Activated CD8-positive, alpha-beta T cell treated with anti-CD3 and anti-CD28 coated beads, Interleukin-2, amount 10 ng/mL, durations not matched to agents 7 days and 5 days (primary cell): ENCODE results near the gene INHBB. TPM values are rescaled to one million over a fixed set of nuclear protein-coding genes. Genes with fewer than 3 reads are reported as not detected.

ENCODE experiments used
- ATAC-seq: fragments of 150-1000 bp; cut with Tn5 transposase; one replicate; pipeline ENCODE4 v1.10.0; 2021; ENCODE audit warnings: moderate library complexity
- CTCF ChIA-PET: fragments of 350-600 bp; sonication (Branson Sonifier 250); formaldehyde crosslinking; loops from one replicate; lab custom pipeline; 2021; ENCODE audit warnings: antibody characterized with exemption; lab: Charles Lee
- POLR2A ChIA-PET: fragments of 350-600 bp; sonication (Branson Sonifier 250); formaldehyde crosslinking; loops from one replicate; lab custom pipeline; 2021; ENCODE audit warnings: antibody characterized with exemption; lab: Charles Lee
- DNase-seq: peaks from one replicate; pipeline ENCODE4 v3.0.0-alpha.2; 2020
- H3K27ac Mint-ChIP-seq: one replicate; pipeline ENCODE4 v1.8.0; 2021; ENCODE audit warnings: mild to moderate bottlenecking, mixed read lengths
- H3K27me3 Mint-ChIP-seq: one replicate; pipeline ENCODE4 v1.8.0; 2021; ENCODE audit warnings: low read depth, mixed read lengths
- H3K36me3 Mint-ChIP-seq: one replicate; pipeline ENCODE4 v1.8.0; 2021; ENCODE audit warnings: low read depth, mixed read lengths
- H3K4me1 Mint-ChIP-seq: one replicate; pipeline ENCODE4 v1.8.0; 2021; ENCODE audit warnings: low read depth, mixed read lengths
- H3K4me3 Mint-ChIP-seq: one replicate; pipeline ENCODE4 v1.8.0; 2021; ENCODE audit warnings: mild to moderate bottlenecking, mixed read lengths
- H3K9me3 Mint-ChIP-seq: one replicate; pipeline ENCODE4 v1.8.0; 2022; ENCODE audit warnings: mixed read lengths; ENCODE audit not compliant: insufficient read depth
- total RNA-seq, 2 experiments: library from RNA; stranded (reverse); gene quantifications; one replicate each; pipeline ENCODE4 v1.2.3, GENCODE V29; 2021

Gene INHBB
- total RNA-seq: not detected

GRCh38 chr2:120346026-120346666 is at the start of gene INHBB:
Gene INHBB (plus strand): TSS chr2:120346136. CDS start chr2:120346189, 53 bp downstream.
- Mint-ChIP-seq H3K9me3 (no peaks in the 10 kb centered on the region), H3K27me3 (peaks cover 62% of the 10 kb centered on the region), H3K4me3 (peak within 1 kb of the TSS; percentile 29), H3K4me1 (peaks cover 25% of the 10 kb centered on the region), H3K27ac (no peak within 1 kb of the TSS), H3K36me3 (no peaks in the 10 kb centered on the region)
- ChIA-PET CTCF (no interaction called here), POLR2A (no interaction called here)
- DNase-seq: no peak
- ATAC-seq: no peak

DNA sequence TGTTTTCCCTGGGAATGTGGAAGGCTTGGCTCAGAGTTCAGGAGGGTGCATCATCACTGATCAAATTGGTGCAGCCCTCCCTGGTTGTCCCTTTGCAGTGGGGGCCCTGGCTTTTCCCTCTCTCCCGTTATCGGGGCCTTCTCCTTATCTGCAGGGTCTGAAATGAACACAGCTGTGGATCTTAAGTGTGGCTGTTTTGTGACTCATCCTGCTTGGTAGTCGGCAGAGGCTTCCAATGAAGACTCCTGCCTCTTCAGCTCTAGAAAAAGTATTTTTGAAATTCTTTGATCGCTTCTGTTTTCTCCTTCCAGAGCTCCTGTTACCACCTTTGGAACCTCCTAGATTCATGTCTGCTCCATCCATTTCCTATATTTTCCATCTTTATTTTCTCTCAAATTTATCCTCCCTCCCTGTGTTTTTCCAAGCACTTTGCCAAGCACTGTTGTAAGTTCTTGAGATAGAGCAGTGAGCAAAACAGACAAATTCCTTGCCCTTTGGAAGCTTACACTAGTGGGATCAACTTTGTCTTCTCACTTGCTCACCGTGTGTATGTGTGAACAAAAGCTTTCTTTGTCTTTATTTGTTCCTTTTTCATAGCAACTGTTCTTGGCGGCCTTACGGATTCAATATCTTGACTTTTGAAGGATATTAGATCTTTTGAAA is 47.6 kb upstream of the INHBB start:
- H3K4me3 Mint-ChIP-seq: no peak overlapping the region
- H3K27ac Mint-ChIP-seq: peak overlapping the region; percentile 2
- H3K4me1 Mint-ChIP-seq: peaks cover 24% of the 10 kb centered on the region
- ATAC-seq (no peak), DNase-seq (no peak)
- H3K36me3 Mint-ChIP-seq: peaks cover 39% of the 10 kb centered on the region
- no peaks in the 10 kb centered on the region for H3K27me3 Mint-ChIP-seq
- ChIA-PET CTCF (interaction anchor here (0.8 to 2.0 kb wide), 3 partner anchors 15 to 188 kb away, joined by 3 to 10 read pairs (median 7); no protein-coding TSS in a partner anchor), POLR2A (interaction anchor here (0.6 kb wide), 1 partner anchor 17 kb away, joined by 3 read pairs; no protein-coding TSS in a partner anchor)
- no peaks in the 10 kb centered on the region for H3K9me3 Mint-ChIP-seq

DNA sequence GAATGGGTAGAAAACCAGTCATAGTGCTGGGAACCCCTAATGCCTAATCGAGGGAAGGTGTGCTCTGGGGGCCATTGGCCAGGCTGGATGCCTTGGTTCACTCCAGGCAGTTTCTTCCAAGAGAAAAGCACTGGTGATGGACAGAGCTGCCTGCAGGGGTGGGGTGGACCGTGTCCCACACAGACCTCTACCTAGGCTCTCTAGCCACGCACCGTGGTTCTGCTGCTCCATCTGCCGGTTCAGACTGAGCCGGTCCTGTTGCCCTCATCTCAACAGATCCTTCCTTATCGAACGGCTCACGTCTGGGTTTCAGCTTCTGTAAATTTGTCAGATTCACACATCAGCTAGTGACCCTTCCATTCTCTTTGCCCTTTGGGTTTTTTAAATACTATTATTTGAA is 46.9 kb upstream of the INHBB start:
- ChIA-PET POLR2A (interaction anchor here (0.6 kb wide), 1 partner anchor 18 kb away, joined by 3 read pairs; no protein-coding TSS in a partner anchor), CTCF (interaction anchor here (0.8 to 1.9 kb wide), 2 partner anchors 122 to 189 kb away, joined by 3 to 7 read pairs; no protein-coding TSS in a partner anchor)
- H3K4me3 Mint-ChIP-seq: no peak overlapping the region
- no peaks in the 10 kb centered on the region for H3K9me3 Mint-ChIP-seq
- peaks cover 21% of the 10 kb centered on the region for H3K4me1 Mint-ChIP-seq
- H3K27me3 Mint-ChIP-seq: no peaks in the 10 kb centered on the region
- DNase-seq: no peak
- ATAC-seq: no peak
- H3K36me3 Mint-ChIP-seq: peaks cover 34% of the 10 kb centered on the region
- H3K27ac Mint-ChIP-seq: no peak overlapping the region

- Mint-ChIP-seq H3K4me3 (no peak overlapping the region), H3K27ac (no peak overlapping the region), H3K36me3 (peaks cover 28% of the 10 kb centered on the region), H3K4me1 (peaks cover 20% of the 10 kb centered on the region), H3K27me3 (no peaks in the 10 kb centered on the region), H3K9me3 (no peaks in the 10 kb centered on the region)
- DNase-seq: no peak
- POLR2A ChIA-PET: no interaction called here
- no peak for ATAC-seq
- CTCF ChIA-PET: interaction anchor here (1.7 to 1.9 kb wide), 2 partner anchors 8 to 190 kb away, joined by 5 to 7 read pairs; no protein-coding TSS in a partner anchor
Observed at GRCh38 chr2:120299561-120299960, 46.4 kb upstream of the INHBB start.

DNA sequence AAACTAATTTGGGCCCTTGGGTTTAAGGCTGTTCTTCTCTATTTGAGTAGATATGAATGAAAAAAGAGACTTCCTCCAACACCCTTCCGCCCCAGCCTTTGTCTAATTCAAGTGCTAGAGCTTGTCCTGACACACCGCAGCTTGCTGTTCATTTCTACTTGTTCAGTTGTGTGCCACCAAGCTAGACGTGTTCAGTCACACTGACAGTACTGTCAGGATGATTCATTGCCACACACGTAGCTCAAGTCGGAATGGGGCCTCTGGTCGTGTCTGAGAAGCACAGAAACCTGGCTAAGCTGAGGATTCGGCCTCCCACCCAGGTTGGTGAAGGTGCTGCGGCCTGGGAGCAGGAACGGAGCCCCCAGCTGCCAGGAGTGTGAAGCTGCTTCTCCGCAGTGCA is 45.6 kb upstream of the INHBB start:
- POLR2A ChIA-PET: interaction anchor here (1.0 kb wide), 1 partner anchor 25 kb away, joined by 3 read pairs; no protein-coding TSS in a partner anchor
- H3K36me3 Mint-ChIP-seq: peaks cover 25% of the 10 kb centered on the region

DNA sequence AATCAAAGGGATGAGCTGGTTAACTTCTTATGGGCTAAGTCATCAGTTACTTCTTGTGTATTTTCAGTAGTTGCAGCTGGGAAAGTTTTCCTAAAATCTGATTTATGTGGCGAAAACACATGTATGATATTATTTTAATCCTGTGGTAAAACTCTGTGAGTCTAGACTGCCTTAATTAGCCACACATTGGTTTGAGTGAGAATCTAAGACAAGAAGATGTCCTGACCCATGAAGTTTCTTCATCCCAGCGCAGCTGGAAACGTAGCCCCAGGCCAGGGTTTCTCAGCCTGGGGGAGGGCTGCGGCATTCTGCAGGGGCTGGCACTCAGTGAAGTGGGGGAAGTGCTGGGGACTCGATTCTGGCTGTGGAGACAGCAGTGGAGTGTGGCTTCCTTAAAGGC is 44.7 kb upstream of the INHBB start:
- no peak for DNase-seq
- Mint-ChIP-seq H3K27me3 (no peaks in the 10 kb centered on the region), H3K4me3 (no peak overlapping the region), H3K4me1 (peaks cover 23% of the 10 kb centered on the region), H3K27ac (no peak overlapping the region), H3K9me3 (no peaks in the 10 kb centered on the region), H3K36me3 (peaks cover 24% of the 10 kb centered on the region)
- ChIA-PET POLR2A (no interaction called here), CTCF (interaction anchor here (1.1 to 1.8 kb wide), 3 partner anchors 10 to 18 kb away, joined by 3 to 9 read pairs (median 5); no protein-coding TSS in a partner anchor)
- ATAC-seq: no peak

More for the DNA sequence above, 45.6 kb upstream of the INHBB start:
- Mint-ChIP-seq H3K27me3 (no peaks in the 10 kb centered on the region), H3K4me3 (no peak overlapping the region), H3K9me3 (no peaks in the 10 kb centered on the region), H3K27ac (no peak overlapping the region), H3K4me1 (peaks cover 20% of the 10 kb centered on the region)
- ATAC-seq: no peak
- CTCF ChIA-PET: interaction anchor here (1.7 to 1.8 kb wide), 2 partner anchors 9 to 13 kb away, joined by 5 to 9 read pairs; no protein-coding TSS in a partner anchor
- DNase-seq: no peak

DNA sequence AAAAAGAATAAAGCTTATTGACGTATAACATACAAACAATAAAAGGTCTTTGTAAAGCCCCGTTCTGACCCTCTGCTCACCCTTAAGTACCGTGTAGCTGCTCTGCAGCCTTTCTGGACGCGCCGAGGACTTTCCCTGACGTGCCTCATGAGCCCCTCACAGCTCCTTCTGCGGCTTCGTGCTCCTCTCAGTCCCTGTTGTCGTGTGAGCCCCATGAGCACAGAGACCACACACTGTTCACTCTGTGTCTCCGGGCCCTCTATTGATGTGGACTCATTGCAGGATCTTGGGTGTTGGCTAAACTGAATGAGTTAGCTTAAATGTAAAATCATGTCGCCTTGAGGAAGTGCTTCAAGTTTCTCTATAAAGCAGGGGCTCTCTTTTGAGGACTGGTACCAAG is 43.6 kb upstream of the INHBB start:
- Mint-ChIP-seq H3K27ac (peak overlapping the region; percentile 65), H3K4me3 (peak overlapping the region; percentile 23), H3K9me3 (no peaks in the 10 kb centered on the region), H3K4me1 (peaks cover 23% of the 10 kb centered on the region), H3K27me3 (no peaks in the 10 kb centered on the region), H3K36me3 (peaks cover 19% of the 10 kb centered on the region)
- ATAC-seq (no peak), DNase-seq (no peak)
- CTCF ChIA-PET: interaction anchor here (0.7 to 2.0 kb wide), 3 partner anchors 10 to 19 kb away, joined by 3 to 14 read pairs (median 3); no protein-coding TSS in a partner anchor
- POLR2A ChIA-PET: no interaction called here

- ChIA-PET POLR2A (no interaction called here), CTCF (interaction anchor here (0.7 to 2.0 kb wide), 2 partner anchors 9 to 11 kb away, joined by 3 to 14 read pairs; no protein-coding TSS in a partner anchor)
- ATAC-seq (no peak), DNase-seq (no peak)
- no peaks in the 10 kb centered on the region for H3K27me3 Mint-ChIP-seq
- H3K4me1 Mint-ChIP-seq: peaks cover 23% of the 10 kb centered on the region
- H3K27ac Mint-ChIP-seq: peak overlapping the region; percentile 65
- peaks cover 12% of the 10 kb centered on the region for H3K36me3 Mint-ChIP-seq
- H3K4me3 Mint-ChIP-seq: peak overlapping the region; percentile 23
- no peaks in the 10 kb centered on the region for H3K9me3 Mint-ChIP-seq
Observed at GRCh38 chr2:120303177-120303576, 42.8 kb upstream of the INHBB start.

GRCh38 chr2:120305296-120305695 is 40.6 kb upstream of the INHBB start:
- peaks cover 7% of the 10 kb centered on the region for H3K36me3 Mint-ChIP-seq
- peaks cover 26% of the 10 kb centered on the region for H3K4me1 Mint-ChIP-seq
- H3K4me3 Mint-ChIP-seq: no peak overlapping the region
- POLR2A ChIA-PET: no interaction called here
- no peak overlapping the region for H3K27ac Mint-ChIP-seq
- no peaks in the 10 kb centered on the region for H3K9me3 Mint-ChIP-seq
- DNase-seq: no peak
- H3K27me3 Mint-ChIP-seq: no peaks in the 10 kb centered on the region
- ATAC-seq: no peak
- CTCF ChIA-PET: interaction anchor here (2.0 kb wide), 1 partner anchor 8 kb away, joined by 7 read pairs; no protein-coding TSS in a partner anchor

- H3K27ac Mint-ChIP-seq: peak overlapping the region; percentile 2
- CTCF ChIA-PET: no interaction called here
- POLR2A ChIA-PET: no interaction called here
Observed at GRCh38 chr2:120305937-120306490, 39.9 kb upstream of the INHBB start.

GRCh38 chr2:120307482-120307881 is 38.5 kb upstream of the INHBB start:
- Mint-ChIP-seq H3K27ac (no peak overlapping the region), H3K9me3 (no peaks in the 10 kb centered on the region)

More at GRCh38 chr2:120305937-120306490, 39.9 kb upstream of the INHBB start:
- H3K4me3 Mint-ChIP-seq: no peak overlapping the region
- H3K27me3 Mint-ChIP-seq: no peaks in the 10 kb centered on the region
- no peak for ATAC-seq
- H3K9me3 Mint-ChIP-seq: no peaks in the 10 kb centered on the region
- peaks cover 33% of the 10 kb centered on the region for H3K4me1 Mint-ChIP-seq
- no peak for DNase-seq
- H3K36me3 Mint-ChIP-seq: peaks cover 7% of the 10 kb centered on the region

More at GRCh38 chr2:120307482-120307881, 38.5 kb upstream of the INHBB start:
- H3K36me3 Mint-ChIP-seq: peaks cover 9% of the 10 kb centered on the region
- H3K27me3 Mint-ChIP-seq: no peaks in the 10 kb centered on the region
- ATAC-seq (no peak), DNase-seq (no peak)
- H3K4me1 Mint-ChIP-seq: peaks cover 28% of the 10 kb centered on the region
- H3K4me3 Mint-ChIP-seq: no peak overlapping the region
- ChIA-PET POLR2A (no interaction called here), CTCF (no interaction called here)
